Panc1 (cell line): ENCODE results near the gene SLC4A5.

Source experiments
- POLR2AphosphoS5 ChIP-seq: IDR thresholded peaks from 2 replicates; pipeline ENCODE4 v1.6.1; 2012; ENCODE audit warnings: mild to moderate bottlenecking, low read depth, low read length, moderate library complexity
- TCF7L2 ChIP-seq: IDR thresholded peaks from 2 replicates; pipeline ENCODE4 v1.6.1; 2011; ENCODE audit warnings: mild to moderate bottlenecking, low read depth, low read length, inconsistent platforms
- TF ChIP-seq, protein P1 (sequence below): fragments of 450-650 bp; IDR thresholded peaks from 2 replicates; pipeline ENCODE4 v1.5.1; 2017; ENCODE audit warnings: mild to moderate bottlenecking

DNA sequence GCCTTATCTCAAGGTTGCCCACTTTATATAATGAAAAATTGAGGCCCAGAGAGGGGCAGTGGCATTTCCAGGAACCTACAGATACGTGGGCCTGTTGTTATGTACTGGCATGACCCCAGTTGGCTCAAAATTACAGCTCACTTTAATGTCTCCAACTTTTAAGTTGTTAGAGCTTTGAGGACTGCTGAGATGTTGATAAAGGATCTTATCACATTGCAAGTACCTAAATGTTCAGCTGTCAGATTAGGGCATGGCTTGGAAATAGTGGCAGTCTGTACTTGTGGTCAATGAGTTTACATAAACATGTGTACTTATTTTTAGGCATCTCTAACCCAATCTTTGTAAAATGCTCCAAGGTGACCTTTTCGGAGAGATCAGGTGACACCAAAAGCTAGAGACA, 14.6 kb downstream of the SLC4A5 start:
- TF ChIP-seq POLR2AphosphoS5 (no peak), TCF7L2 (no peak)
- TF ChIP-seq, protein P1, sequence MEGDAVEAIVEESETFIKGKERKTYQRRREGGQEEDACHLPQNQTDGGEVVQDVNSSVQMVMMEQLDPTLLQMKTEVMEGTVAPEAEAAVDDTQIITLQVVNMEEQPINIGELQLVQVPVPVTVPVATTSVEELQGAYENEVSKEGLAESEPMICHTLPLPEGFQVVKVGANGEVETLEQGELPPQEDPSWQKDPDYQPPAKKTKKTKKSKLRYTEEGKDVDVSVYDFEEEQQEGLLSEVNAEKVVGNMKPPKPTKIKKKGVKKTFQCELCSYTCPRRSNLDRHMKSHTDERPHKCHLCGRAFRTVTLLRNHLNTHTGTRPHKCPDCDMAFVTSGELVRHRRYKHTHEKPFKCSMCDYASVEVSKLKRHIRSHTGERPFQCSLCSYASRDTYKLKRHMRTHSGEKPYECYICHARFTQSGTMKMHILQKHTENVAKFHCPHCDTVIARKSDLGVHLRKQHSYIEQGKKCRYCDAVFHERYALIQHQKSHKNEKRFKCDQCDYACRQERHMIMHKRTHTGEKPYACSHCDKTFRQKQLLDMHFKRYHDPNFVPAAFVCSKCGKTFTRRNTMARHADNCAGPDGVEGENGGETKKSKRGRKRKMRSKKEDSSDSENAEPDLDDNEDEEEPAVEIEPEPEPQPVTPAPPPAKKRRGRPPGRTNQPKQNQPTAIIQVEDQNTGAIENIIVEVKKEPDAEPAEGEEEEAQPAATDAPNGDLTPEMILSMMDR = no peak
